ENCODE data around the gene INTS6. TPM values are rescaled to one million over a fixed set of nuclear protein-coding genes. Genes with fewer than 3 reads are reported as not detected.

Gene INTS6, protein sequence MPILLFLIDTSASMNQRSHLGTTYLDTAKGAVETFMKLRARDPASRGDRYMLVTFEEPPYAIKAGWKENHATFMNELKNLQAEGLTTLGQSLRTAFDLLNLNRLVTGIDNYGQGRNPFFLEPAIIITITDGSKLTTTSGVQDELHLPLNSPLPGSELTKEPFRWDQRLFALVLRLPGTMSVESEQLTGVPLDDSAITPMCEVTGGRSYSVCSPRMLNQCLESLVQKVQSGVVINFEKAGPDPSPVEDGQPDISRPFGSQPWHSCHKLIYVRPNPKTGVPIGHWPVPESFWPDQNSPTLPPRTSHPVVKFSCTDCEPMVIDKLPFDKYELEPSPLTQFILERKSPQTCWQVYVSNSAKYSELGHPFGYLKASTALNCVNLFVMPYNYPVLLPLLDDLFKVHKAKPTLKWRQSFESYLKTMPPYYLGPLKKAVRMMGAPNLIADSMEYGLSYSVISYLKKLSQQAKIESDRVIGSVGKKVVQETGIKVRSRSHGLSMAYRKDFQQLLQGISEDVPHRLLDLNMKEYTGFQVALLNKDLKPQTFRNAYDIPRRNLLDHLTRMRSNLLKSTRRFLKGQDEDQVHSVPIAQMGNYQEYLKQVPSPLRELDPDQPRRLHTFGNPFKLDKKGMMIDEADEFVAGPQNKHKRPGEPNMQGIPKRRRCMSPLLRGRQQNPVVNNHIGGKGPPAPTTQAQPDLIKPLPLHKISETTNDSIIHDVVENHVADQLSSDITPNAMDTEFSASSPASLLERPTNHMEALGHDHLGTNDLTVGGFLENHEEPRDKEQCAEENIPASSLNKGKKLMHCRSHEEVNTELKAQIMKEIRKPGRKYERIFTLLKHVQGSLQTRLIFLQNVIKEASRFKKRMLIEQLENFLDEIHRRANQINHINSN
- total RNA-seq (2014; rRNA removed; shearing (Covaris generic)) (37.0 and 45.6 TPM in 2 replicates), total RNA-seq (2022) (51.9 and 58.7 TPM in 2 replicates), Bru-seq, nascent RNA (percentile 92 among the genes with signal in this experiment), BruChase-seq, experiment 1, labeled RNA remaining after a 6-hour chase (percentile 84 among the genes with signal in this experiment), BruChase-seq, experiment 2, labeled RNA remaining after a 2-hour chase (percentile 85 among the genes with signal in this experiment)
- long read RNA-seq, full-length matches to known transcripts, result 70 of 98 reads
- long read RNA-seq, partial matches to known transcripts, result 8 of 98 reads
- long read RNA-seq, other reads (novel, unspliced or antisense), result 20 of 98 reads

DNA sequence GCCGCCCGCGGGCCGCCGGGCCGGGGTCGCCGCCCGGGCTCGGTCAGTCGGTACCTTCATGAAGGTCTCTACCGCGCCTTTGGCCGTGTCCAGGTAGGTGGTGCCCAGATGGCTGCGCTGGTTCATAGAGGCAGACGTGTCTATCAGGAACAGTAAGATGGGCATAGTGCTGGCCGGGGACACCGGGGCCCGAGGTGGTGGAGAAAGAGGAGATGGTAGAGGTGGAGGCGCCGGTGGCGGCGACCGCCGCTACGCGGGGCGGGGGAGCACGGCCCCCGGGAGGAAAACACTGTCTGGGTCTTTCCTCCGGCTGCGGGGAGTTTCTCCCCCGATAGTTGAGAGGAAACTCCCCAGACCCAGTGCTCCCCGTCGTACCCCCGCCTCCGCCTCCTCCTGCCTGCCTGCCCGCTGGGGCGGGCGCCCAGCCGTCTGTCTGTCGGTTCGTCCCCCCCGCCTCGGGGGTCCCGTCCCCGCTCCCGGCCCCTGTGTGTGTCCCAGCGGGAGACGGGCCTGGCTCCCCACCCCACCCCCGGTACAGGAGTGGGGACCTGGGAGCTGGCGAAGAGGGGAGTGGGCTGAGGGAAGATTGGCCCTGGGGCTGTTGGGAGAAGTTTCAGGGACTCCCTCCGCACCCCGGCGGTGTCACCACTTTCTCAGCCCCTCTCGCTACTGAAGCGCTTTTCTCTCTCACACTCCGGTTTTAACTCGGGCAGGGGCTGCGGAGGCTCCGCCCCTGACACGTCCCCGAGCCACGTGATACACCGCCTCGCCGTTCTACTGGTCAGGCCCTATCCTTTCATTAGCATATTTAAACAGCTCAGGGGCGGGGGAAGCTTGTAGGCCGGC is at the start of gene INTS6:
Gene INTS6 (minus strand): TSS at position 676 of the 846 bp plus-strand sequence. CDS start 511 bp downstream, at position 165.
- TF ChIP-seq, protein P1, sequence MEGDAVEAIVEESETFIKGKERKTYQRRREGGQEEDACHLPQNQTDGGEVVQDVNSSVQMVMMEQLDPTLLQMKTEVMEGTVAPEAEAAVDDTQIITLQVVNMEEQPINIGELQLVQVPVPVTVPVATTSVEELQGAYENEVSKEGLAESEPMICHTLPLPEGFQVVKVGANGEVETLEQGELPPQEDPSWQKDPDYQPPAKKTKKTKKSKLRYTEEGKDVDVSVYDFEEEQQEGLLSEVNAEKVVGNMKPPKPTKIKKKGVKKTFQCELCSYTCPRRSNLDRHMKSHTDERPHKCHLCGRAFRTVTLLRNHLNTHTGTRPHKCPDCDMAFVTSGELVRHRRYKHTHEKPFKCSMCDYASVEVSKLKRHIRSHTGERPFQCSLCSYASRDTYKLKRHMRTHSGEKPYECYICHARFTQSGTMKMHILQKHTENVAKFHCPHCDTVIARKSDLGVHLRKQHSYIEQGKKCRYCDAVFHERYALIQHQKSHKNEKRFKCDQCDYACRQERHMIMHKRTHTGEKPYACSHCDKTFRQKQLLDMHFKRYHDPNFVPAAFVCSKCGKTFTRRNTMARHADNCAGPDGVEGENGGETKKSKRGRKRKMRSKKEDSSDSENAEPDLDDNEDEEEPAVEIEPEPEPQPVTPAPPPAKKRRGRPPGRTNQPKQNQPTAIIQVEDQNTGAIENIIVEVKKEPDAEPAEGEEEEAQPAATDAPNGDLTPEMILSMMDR (conservative IDR thresholded peaks at IDR 0.05; ENCODE audit: low read length), result no peak
- TF ChIP-seq EZH2phosphoT487 (IDR thresholded peaks at IDR 0.05; ENCODE audit: borderline replicate concordance, low read depth, low read length), result no peak
- peak within 1 kb of the TSS; percentile 76 for H2AFZ ChIP-seq (ENCODE audit: low read length)
- H3K9me3 ChIP-seq (ENCODE audit: low read length), result peaks cover 17% of the 10 kb centered on the region; the same call in 1 of the 2 replicates
- H3K9me2 ChIP-seq (ENCODE audit: insufficient read depth, low read length), result no peaks in the 10 kb centered on the region
- H3K4me2 ChIP-seq (ENCODE audit: low read length), result peak within 1 kb of the TSS; percentile 86
- DNase-seq (ENCODE audit: low spot score), result peak; percentile 100
- H3K4me1 ChIP-seq (ENCODE audit: insufficient read depth, low read length, poor library complexity, severe bottlenecking), result peaks cover 27% of the 10 kb centered on the region
- H3K36me3 ChIP-seq (ENCODE audit: insufficient read depth, low read length), result peaks cover 59% of the 10 kb centered on the region
- peaks cover 17% of the 10 kb centered on the region; the same call in 1 of the 2 replicates for H3K79me2 ChIP-seq (ENCODE audit: insufficient read depth, low read depth, low read length)
- intact Hi-C loops (cut with micrococcal nuclease; ENCODE audit: unreplicated experiment), result loop anchor here (1.0 to 5.0 kb wide), 5 partner anchors 34 to 1000 kb away; partner anchors contain the start of genes DHRS12, VPS36 and WDFY2
- H3K4me3 ChIP-seq (ENCODE audit: low read depth, low read length, poor library complexity, severe bottlenecking), result peak within 1 kb of the TSS; percentile 85
- ChIA-PET POLR2A (interaction anchor here (0.5 to 3.3 kb wide), 44 partner anchors 9 to 582 kb away, joined by 3 to 24 read pairs (median 4); no protein-coding TSS in a partner anchor), CTCF (ENCODE audit: unreplicated experiment) (interaction anchor here (1.0 kb wide), 2 partner anchors 134 to 380 kb away, joined by 4 read pairs; no protein-coding TSS in a partner anchor)
- no peaks in the 10 kb centered on the region for H4K20me1 ChIP-seq (ENCODE audit: insufficient read depth, low read length)
- peak within 1 kb of the TSS; percentile 84 for H3K27ac ChIP-seq (ENCODE audit: low read depth, low read length, poor library complexity, severe bottlenecking)
- BruUV-seq (replicated peaks), result no TSS peak

DNA sequence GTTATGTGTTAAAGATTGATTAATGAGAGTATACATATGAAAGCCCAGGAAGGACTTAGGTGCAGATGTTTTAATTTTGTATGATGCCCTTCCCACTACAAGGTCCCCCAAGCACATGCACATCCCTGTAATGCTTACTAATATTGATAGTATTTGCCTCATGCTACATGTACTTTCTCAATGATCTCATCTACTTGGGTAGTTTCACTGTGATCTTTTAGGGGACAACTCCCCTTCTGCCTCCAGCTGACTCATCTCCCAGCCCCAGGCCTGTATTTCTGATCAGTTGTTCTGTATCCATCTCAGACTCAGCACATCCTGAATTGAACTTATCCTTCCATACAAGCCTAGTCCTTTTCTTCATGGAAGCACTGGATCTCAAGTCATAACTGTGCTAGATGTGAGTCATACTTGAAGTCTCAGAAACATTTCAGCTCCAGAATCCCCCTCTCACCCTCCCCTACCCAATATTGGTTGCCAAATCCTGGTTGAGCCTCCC is 49.4 kb upstream of the INTS6 start:
- BruUV-seq (replicated peaks), result no TSS peak

More for the DNA sequence above, 49.4 kb upstream of the INTS6 start:
- Histone ChIP-seq H3K4me2 (ENCODE audit: low read length) (no peak overlapping the region), H3K36me3 (ENCODE audit: insufficient read depth, low read length) (no peaks in the 10 kb centered on the region), H4K20me1 (ENCODE audit: insufficient read depth, low read length) (no peaks in the 10 kb centered on the region), H3K9me2 (ENCODE audit: insufficient read depth, low read length) (no peaks in the 10 kb centered on the region), H3K79me2 (ENCODE audit: insufficient read depth, low read depth, low read length) (no peaks in the 10 kb centered on the region), H3K4me3 (ENCODE audit: low read depth, low read length, poor library complexity, severe bottlenecking) (no peak overlapping the region), H3K27ac (ENCODE audit: low read depth, low read length, poor library complexity, severe bottlenecking) (no peak overlapping the region), H3K9me3 (ENCODE audit: low read length) (no peaks in the 10 kb centered on the region), H2AFZ (ENCODE audit: low read length) (no peak overlapping the region), H3K4me1 (ENCODE audit: insufficient read depth, low read length, poor library complexity, severe bottlenecking) (no peaks in the 10 kb centered on the region)
- intact Hi-C loops (cut with micrococcal nuclease; ENCODE audit: unreplicated experiment), result no loop called here
- TF ChIP-seq EZH2phosphoT487 (IDR thresholded peaks at IDR 0.05; ENCODE audit: borderline replicate concordance, low read depth, low read length), result no peak
- TF ChIP-seq, protein P1 (conservative IDR thresholded peaks at IDR 0.05; ENCODE audit: low read length), result no peak
- ChIA-PET POLR2A (no interaction called here), CTCF (ENCODE audit: unreplicated experiment) (no interaction called here)
- DNase-seq (ENCODE audit: low spot score), result no peak

All from OCI-LY7 (cell line).